Measurements from ENCODE around the gene SYNE2.
"Not testable (repeated sequence)": the region's sequence is repeated elsewhere in the genome, so short reads cannot be mapped to it uniquely, and the experiment has no call there.

SYNE2 gene

GRCh38 chr14:64008016-64008415 is 155.2 kb downstream of the SYNE2 start:
- DNase-seq (ENCODE audit: low read depth, low spot score), result no peak

- DNase-seq (ENCODE audit: low read depth, low spot score), result no peak
These were observed 159.2 kb downstream of the SYNE2 start for GRCh38 chr14:64012003-64012402.

- DNase-seq (ENCODE audit: low read depth, low spot score), result no peak
These were observed 159.9 kb downstream of the SYNE2 start for GRCh38 chr14:64012720-64013119.

- no peak for DNase-seq (ENCODE audit: low read depth, low spot score)
These were observed 172.7 kb downstream of the SYNE2 start for GRCh38 chr14:64025479-64025878.

- no peak for DNase-seq (ENCODE audit: low read depth, low spot score)
These were observed 173.8 kb downstream of the SYNE2 start for GRCh38 chr14:64026600-64026999.

GRCh38 chr14:64035143-64035542 is 182.3 kb downstream of the SYNE2 start:
- no peak for DNase-seq (ENCODE audit: low read depth, low spot score)

- not testable (repeated sequence) for DNase-seq (ENCODE audit: low read depth, low spot score)
These were observed 185.3 kb downstream of the SYNE2 start for GRCh38 chr14:64037869-64038745.

- no peak for DNase-seq (ENCODE audit: low read depth, low spot score)
These were observed 186.2 kb downstream of the SYNE2 start for GRCh38 chr14:64038841-64039542.

- no peak for DNase-seq (ENCODE audit: low read depth, low spot score)
These were observed 187.2 kb downstream of the SYNE2 start for GRCh38 chr14:64040044-64040443.

GRCh38 chr14:64043296-64043695 is 190.5 kb downstream of the SYNE2 start:
- not testable (repeated sequence) for DNase-seq (ENCODE audit: low read depth, low spot score)

- no peak for DNase-seq (ENCODE audit: low read depth, low spot score)
These were observed 192.3 kb downstream of the SYNE2 start for GRCh38 chr14:64045091-64045490.

- DNase-seq (ENCODE audit: low read depth, low spot score), result no peak
These were observed 197.0 kb downstream of the SYNE2 start for GRCh38 chr14:64049616-64050381.

GRCh38 chr14:64053694-64054669 is 201.2 kb downstream of the SYNE2 start:
- DNase-seq (ENCODE audit: low read depth, low spot score), result no peak

- no peak for DNase-seq (ENCODE audit: low read depth, low spot score)
These were observed 206.8 kb downstream of the SYNE2 start for GRCh38 chr14:64059454-64060198.

GRCh38 chr14:64060199-64060545 is 207.4 kb downstream of the SYNE2 start:
- DNase-seq (ENCODE audit: low read depth, low spot score), result no peak

GRCh38 chr14:64060648-64061096 is 207.9 kb downstream of the SYNE2 start:
- DNase-seq (ENCODE audit: low read depth, low spot score), result peak; percentile 93

GRCh38 chr14:64061115-64061514 is 208.3 kb downstream of the SYNE2 start:
- DNase-seq (ENCODE audit: low read depth, low spot score), result no peak

- no peak for DNase-seq (ENCODE audit: low read depth, low spot score)
These were observed 208.9 kb downstream of the SYNE2 start for GRCh38 chr14:64061706-64062105.

GRCh38 chr14:64062381-64063115 is 209.7 kb downstream of the SYNE2 start:
- no peak for DNase-seq (ENCODE audit: low read depth, low spot score)

- no peak for DNase-seq (ENCODE audit: low read depth, low spot score)
These were observed 211.6 kb downstream of the SYNE2 start for GRCh38 chr14:64064447-64064846.

All from iPS DF 19.7 (cell line).